ENCODE measurements around the gene USP32.
A peak's percentile ranks its signal among the peaks of the same experiment; 100 is the strongest.
"Not testable (repeated sequence)": the region's sequence is repeated elsewhere in the genome, so short reads cannot be mapped to it uniquely, and the experiment has no call there.

Gene USP32, protein sequence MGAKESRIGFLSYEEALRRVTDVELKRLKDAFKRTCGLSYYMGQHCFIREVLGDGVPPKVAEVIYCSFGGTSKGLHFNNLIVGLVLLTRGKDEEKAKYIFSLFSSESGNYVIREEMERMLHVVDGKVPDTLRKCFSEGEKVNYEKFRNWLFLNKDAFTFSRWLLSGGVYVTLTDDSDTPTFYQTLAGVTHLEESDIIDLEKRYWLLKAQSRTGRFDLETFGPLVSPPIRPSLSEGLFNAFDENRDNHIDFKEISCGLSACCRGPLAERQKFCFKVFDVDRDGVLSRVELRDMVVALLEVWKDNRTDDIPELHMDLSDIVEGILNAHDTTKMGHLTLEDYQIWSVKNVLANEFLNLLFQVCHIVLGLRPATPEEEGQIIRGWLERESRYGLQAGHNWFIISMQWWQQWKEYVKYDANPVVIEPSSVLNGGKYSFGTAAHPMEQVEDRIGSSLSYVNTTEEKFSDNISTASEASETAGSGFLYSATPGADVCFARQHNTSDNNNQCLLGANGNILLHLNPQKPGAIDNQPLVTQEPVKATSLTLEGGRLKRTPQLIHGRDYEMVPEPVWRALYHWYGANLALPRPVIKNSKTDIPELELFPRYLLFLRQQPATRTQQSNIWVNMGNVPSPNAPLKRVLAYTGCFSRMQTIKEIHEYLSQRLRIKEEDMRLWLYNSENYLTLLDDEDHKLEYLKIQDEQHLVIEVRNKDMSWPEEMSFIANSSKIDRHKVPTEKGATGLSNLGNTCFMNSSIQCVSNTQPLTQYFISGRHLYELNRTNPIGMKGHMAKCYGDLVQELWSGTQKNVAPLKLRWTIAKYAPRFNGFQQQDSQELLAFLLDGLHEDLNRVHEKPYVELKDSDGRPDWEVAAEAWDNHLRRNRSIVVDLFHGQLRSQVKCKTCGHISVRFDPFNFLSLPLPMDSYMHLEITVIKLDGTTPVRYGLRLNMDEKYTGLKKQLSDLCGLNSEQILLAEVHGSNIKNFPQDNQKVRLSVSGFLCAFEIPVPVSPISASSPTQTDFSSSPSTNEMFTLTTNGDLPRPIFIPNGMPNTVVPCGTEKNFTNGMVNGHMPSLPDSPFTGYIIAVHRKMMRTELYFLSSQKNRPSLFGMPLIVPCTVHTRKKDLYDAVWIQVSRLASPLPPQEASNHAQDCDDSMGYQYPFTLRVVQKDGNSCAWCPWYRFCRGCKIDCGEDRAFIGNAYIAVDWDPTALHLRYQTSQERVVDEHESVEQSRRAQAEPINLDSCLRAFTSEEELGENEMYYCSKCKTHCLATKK (N-terminal part only)

GRCh38 chr17:60392042-60392844, at the start of gene USP32:
Gene USP32 (minus strand): TSS chr17:60392133. CDS start chr17:60391939, 194 bp downstream.
- DNase-seq (ENCODE audit: low read depth in 3 of 3): peak; percentile 98

DNA sequence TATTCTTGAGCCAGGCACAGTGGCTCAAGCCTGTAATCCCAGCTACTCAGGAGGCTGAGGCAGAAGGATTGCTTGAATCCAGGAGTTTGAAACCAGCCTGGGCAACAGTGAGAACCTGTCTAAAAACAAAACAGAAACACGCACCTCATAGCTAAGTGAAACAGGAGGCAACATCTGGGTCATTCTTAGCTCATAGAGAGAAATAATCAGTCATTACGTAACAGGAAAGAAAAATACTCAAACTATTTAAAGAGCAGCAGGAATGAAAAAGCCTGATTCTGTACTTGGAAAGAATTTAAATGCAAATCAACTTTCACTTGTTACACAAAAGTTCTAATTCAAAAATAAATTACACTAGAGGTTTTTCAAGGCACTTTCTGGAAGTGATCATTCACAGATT, 47.6 kb upstream of the USP32 start:
- no peak for DNase-seq (ENCODE audit: low read depth in 3 of 3)

- DNase-seq (ENCODE audit: low read depth in 3 of 3): no peak
Observed at GRCh38 chr17:60436676-60437075, 44.7 kb upstream of the USP32 start.

- DNase-seq (ENCODE audit: low read depth in 3 of 3): peak in 1 of 3 experiments; percentile 29
Observed at GRCh38 chr17:60435244-60436167, 43.6 kb upstream of the USP32 start.

DNA sequence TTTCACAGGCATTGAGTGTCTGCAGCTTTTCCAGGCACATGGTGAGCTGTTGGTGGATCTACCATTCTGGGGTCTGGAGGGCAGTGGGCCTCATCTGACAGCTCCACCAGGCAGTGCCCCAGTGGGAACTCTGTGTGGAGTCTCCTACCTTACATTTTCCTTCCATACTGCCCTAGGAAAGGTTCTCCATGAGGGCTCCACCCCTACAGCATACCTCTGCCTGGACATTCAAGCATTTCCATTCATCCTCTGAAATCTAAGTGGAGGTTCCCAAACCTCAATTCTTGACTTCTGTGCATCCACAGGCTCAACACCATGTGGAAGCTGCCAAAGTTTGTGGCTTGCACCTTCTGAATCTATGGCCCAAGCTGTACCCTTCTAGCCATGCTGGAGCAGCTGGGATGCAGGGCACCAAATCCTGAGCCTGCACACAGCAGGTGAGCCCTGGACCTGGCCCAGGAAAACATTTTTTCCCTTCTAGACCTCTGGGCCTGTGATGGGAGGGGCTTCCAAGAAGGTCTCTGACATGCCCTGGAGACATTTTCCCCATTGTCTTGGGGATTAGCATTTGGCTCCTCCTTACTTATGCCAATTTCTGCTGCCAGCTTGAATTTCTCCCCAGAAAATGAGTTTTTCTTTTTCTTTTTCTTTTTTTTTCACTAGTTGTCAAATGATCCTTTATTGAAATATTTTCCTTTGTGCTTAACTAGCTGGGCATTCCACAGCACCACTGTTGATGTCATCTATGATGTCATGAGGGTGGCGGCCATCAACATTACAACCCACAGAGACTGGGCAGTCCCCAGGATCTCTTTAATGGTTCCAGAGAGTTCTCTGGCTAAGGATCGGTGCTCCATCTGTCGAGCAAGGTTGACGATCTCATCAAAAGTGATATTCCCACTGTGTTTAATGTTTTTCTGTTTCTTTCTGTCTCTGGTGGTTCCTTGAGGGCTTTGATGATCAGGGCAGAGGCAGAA, 41.4 kb upstream of the USP32 start:
- not testable (repeated sequence) for DNase-seq (ENCODE audit: low read depth in 3 of 3)

- not testable (repeated sequence) for DNase-seq (ENCODE audit: low read depth in 3 of 3)
Observed at GRCh38 chr17:60430561-60430960, 38.6 kb upstream of the USP32 start.

DNA sequence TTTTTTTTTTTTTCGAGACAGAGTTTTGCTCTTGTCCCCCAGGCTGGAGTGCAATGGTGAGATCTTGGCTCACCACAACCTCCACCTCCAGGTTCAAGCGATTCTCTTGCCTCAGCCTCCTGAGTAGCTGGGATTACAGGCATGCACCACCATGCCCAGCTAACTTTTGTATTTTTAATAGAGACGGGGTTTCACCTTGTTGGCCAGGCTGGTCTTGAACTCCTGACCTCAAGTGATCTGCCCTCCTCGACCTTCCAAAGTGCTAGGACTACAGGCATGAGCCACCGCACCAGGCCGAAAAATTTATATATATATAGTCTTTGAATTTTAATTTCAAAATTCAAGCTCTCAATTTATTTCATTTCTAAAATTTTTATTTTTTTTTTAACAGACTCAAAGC, 36.6 kb upstream of the USP32 start:
- DNase-seq (ENCODE audit: low read depth in 3 of 3): not testable (repeated sequence)

- DNase-seq (ENCODE audit: low read depth in 3 of 3): no peak
Observed at GRCh38 chr17:60426596-60426995, 34.7 kb upstream of the USP32 start.

DNA sequence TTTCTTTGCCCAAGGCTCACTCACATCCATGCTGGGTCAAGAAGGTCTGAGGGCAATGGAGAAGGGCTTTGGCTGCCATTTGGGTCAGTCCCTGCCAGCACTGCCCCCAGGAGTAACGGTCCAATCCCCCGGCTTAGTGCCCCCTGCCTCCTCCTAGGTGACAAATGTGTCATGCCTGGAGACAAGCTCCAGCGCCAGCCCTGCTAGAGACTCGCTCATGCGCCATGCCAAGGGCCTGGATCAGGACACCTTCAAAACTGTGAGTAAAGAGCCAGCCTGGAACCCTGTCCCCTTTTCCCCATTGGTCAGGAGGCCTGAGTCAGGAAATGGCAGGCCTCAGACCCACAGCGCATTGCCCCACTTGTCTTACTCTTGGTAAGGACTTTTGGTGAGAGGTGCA, 33.7 kb upstream of the USP32 start:
- DNase-seq (ENCODE audit: low read depth in 3 of 3): no peak

DNA sequence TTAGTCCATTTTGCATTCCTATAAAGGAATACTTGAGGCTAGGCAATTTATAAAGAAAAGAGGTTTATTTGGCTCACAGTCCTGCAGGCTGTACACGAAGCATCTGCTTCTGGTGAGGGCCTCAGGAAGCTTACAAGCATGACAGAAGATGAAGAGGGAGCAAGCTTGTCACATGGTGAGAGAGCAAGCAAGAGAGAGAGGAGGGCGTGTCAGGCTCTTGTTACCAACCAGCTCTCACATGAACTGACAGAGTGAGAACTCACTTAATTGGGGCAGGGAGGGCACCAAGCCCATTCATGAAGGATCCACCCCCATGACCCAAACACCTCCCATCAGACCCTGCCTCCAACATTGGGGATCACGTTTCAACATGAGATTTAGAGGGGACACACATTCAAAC, 31.9 kb upstream of the USP32 start:
- DNase-seq (ENCODE audit: low read depth in 3 of 3): no peak

- DNase-seq (ENCODE audit: low read depth in 3 of 3): no peak
Observed at GRCh38 chr17:60422162-60422665, 30.3 kb upstream of the USP32 start, which contains the start of gene CHCT1. Gene CHCT1 (plus strand): TSS chr17:60422489. CDS start chr17:60422593, 104 bp downstream.

DNA sequence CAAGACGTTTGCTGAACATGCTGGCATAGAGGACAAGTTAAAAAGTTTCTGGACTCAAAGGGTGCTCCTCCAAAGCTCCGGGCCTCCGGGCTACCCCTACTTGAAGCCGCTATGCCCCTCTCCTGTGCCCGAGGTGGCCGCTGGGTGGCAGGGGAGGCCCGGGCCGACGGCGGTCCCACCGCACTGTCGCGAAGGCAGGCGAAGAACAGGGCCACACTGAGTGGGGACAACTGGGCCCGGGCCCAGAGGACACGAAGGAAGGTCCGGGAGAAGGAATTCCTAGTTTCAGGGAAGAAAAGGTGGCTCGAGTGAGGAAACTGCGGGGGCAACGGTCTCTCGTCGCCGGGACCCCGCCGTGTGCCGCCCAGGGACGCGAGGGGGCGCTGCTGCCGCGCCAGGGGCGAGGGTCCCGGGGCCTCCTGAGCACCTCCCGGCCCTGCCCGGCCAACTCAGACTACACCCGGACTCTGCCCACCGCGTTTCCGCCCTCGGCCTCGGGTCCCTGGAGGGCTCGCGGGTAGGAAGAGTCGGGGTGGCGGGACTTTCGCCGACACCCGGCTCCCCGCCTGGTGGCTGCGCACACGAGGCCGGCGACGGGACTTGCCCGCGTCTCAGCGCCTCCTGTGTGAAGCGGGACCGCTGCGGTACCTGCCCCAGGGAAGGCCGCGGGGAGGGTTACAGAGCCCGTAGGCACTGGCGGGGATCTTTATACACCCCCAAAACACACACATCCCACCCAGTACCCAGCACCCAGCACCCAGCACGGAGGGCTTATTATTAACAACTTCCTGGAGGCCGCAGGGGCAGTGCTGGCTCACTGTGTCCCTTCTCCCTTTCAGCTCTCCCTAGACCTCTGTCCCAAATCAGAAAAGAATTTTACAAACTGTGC, 29.6 kb upstream of the USP32 start:
- peak; percentile 58 to 65 (median 60) for DNase-seq (ENCODE audit: low read depth in 3 of 3)

- not testable (repeated sequence) for DNase-seq (ENCODE audit: low read depth in 3 of 3)
Observed at GRCh38 chr17:60419875-60420274, 27.9 kb upstream of the USP32 start.

- not testable (repeated sequence) for DNase-seq (ENCODE audit: low read depth in 3 of 3)
Observed at GRCh38 chr17:60419003-60419402, 27.1 kb upstream of the USP32 start.

DNA sequence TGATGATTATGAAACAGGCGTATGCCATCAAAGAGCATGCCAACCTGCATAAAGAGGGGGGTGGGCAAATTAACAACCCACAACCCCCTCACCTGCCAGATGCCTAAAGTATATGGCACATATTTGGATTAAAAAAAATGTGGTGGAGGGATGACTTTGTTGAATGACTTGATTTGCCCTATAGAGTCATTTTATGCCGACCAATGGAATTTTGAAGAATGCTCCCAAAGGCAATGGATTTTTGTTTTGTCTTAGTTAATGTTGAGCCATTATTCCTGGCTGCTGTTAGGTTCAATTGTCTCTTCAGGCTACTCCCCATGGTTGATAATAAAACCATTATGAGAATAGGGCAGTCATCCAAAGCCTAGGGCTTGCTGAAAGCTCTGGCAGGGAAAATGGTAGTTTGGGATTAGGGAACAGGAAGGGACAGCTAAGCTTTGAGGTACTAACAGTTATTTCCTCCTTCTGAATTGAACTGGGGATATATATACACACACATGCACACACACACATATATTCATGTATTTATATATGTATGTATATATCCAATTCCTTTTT, 24.5 kb upstream of the USP32 start:
- DNase-seq (ENCODE audit: low read depth in 3 of 3): no peak

- DNase-seq (ENCODE audit: low read depth in 3 of 3): no peak
Observed at GRCh38 chr17:60415146-60415545, 23.2 kb upstream of the USP32 start.

DNA sequence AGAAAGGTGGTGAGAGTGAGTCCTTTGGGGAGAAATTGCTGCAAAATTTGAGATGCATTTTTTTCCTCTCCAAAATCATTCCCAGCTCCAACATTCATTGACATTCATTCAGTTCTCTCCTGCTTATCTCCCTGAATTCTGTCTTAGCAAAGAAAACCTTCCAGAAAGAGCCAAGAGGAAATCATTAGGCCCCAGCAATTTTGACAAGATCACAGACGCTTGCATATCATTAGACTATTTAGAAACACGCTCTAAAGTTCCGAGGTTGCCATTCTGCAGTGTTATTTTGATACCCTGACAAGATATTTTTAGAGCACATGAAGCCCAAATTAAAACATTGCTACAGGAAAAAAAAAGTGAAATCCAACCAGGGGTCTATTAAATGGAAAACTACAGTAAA, 20.8 kb upstream of the USP32 start:
- no peak for DNase-seq (ENCODE audit: low read depth in 3 of 3)
